SJCRH30 (cell line): ENCODE measurements around the gene C12orf54. TPM values are rescaled to one million over a fixed set of nuclear protein-coding genes. Genes with fewer than 3 reads are reported as not detected.
"Not testable (repeated sequence)": the region's sequence is repeated elsewhere in the genome, so short reads cannot be mapped to it uniquely, and the experiment has no call there.

Experiments used
- DNase-seq, 2 experiments: peaks; one replicate each; pipeline ENCODE4 v3.0.0-alpha.2; 2015 to 2020
- H3K27ac ChIP-seq: fragments of 250-450 bp; sonication (Bioruptor Pico); 2 replicates; pipeline ENCODE4 v1.5.1; 2020; ENCODE audit warnings: mild to moderate bottlenecking, moderate library complexity
- H3K27me3 ChIP-seq: fragments of 250-450 bp; sonication (Bioruptor Pico); 2 replicates; pipeline ENCODE4 v1.5.1; 2020; ENCODE audit warnings: mild to moderate bottlenecking, moderate library complexity
- H3K36me3 ChIP-seq: fragments of 250-450 bp; sonication (Bioruptor Pico); 2 replicates; pipeline ENCODE4 v1.5.1; 2020; ENCODE audit warnings: mild to moderate bottlenecking, moderate library complexity
- H3K4me1 ChIP-seq: fragments of 250-450 bp; sonication (Bioruptor Pico); 2 replicates; pipeline ENCODE4 v1.5.1; 2020; ENCODE audit warnings: mild to moderate bottlenecking, moderate library complexity
- H3K4me3 ChIP-seq: fragments of 250-450 bp; sonication (Bioruptor Pico); 2 replicates; pipeline ENCODE4 v1.5.1; 2020; ENCODE audit warnings: mild to moderate bottlenecking, moderate library complexity
- H3K9me3 ChIP-seq: fragments of 250-450 bp; sonication (Bioruptor Pico); replicated peaks from 2 replicates; pipeline ENCODE4 v1.5.1; 2020; ENCODE audit warnings: mild to moderate bottlenecking, moderate library complexity
- total RNA-seq: library from RNA; depleted of rRNA; stranded (reverse); fragments of >200 nt; shearing (Covaris generic); gene quantifications from 2 replicates; pipeline ENCODE4 v1.2.3, GENCODE V29; 2014; rRNA removed

Gene C12orf54
- total RNA-seq: 0.23 and 0.34 TPM in 2 replicates

GRCh38 chr12:48482198-48482597, at the start of gene C12orf54:
TSS of gene C12orf54 (plus strand) at chr12:48482498. CDS start at chr12:48483297, 799 bp downstream.
- DNase-seq: no peak
- H3K27me3 ChIP-seq: no peaks in the 10 kb centered on the region
- no peaks in the 10 kb centered on the region for H3K4me1 ChIP-seq
- H3K36me3 ChIP-seq: no peaks in the 10 kb centered on the region
- H3K27ac ChIP-seq: no peak within 1 kb of the TSS
- no peak within 1 kb of the TSS for H3K4me3 ChIP-seq
- H3K9me3 ChIP-seq: no peaks in the 10 kb centered on the region

GRCh38 chr12:48434016-48434415, 48.3 kb upstream of the C12orf54 start:
- H3K36me3 ChIP-seq, H3K27me3 ChIP-seq, H3K4me3 ChIP-seq, H3K4me1 ChIP-seq, H3K27ac ChIP-seq, H3K9me3 ChIP-seq, DNase-seq: not testable (repeated sequence)

GRCh38 chr12:48441069-48441468, 41.2 kb upstream of the C12orf54 start:
- H3K4me1 ChIP-seq: no peaks in the 10 kb centered on the region

GRCh38 chr12:48442179-48442847, 40.0 kb upstream of the C12orf54 start:
- H3K4me1 ChIP-seq: no peaks in the 10 kb centered on the region
- H3K36me3 ChIP-seq: no peaks in the 10 kb centered on the region
- no peak for DNase-seq
- H3K9me3 ChIP-seq: peaks cover 9% of the 10 kb centered on the region; the same call in 1 of the 2 replicates
- no peak overlapping the region for H3K4me3 ChIP-seq
- H3K27ac ChIP-seq: no peak overlapping the region
- peaks cover 6% of the 10 kb centered on the region; the same call in 1 of the 2 replicates for H3K27me3 ChIP-seq

More at GRCh38 chr12:48441069-48441468, 41.2 kb upstream of the C12orf54 start:
- peaks cover 6% of the 10 kb centered on the region; the same call in 1 of the 2 replicates for H3K27me3 ChIP-seq
- no peak overlapping the region for H3K27ac ChIP-seq
- no peaks in the 10 kb centered on the region for H3K36me3 ChIP-seq
- H3K9me3 ChIP-seq: peaks cover 11% of the 10 kb centered on the region; the same call in 1 of the 2 replicates
- H3K4me3 ChIP-seq: no peak overlapping the region
- no peak for DNase-seq

GRCh38 chr12:48445538-48445937, 36.8 kb upstream of the C12orf54 start:
- Histone ChIP-seq H3K27ac (no peak overlapping the region), H3K9me3 (no peaks in the 10 kb centered on the region), H3K36me3 (no peaks in the 10 kb centered on the region), H3K27me3 (peaks cover 6% of the 10 kb centered on the region; the same call in 1 of the 2 replicates), H3K4me1 (no peaks in the 10 kb centered on the region), H3K4me3 (no peak overlapping the region)
- DNase-seq: no peak

GRCh38 chr12:48446161-48446776, 36.0 kb upstream of the C12orf54 start:
- Histone ChIP-seq H3K4me1 (no peaks in the 10 kb centered on the region), H3K27me3 (peaks cover 6% of the 10 kb centered on the region; the same call in 1 of the 2 replicates), H3K4me3 (no peak overlapping the region), H3K27ac (no peak overlapping the region), H3K36me3 (no peaks in the 10 kb centered on the region), H3K9me3 (no peaks in the 10 kb centered on the region)
- no peak for DNase-seq

- Histone ChIP-seq H3K9me3 (no peaks in the 10 kb centered on the region), H3K4me1 (no peaks in the 10 kb centered on the region), H3K4me3 (no peak overlapping the region), H3K27ac (no peak overlapping the region), H3K27me3 (peaks cover 6% of the 10 kb centered on the region; the same call in 1 of the 2 replicates), H3K36me3 (no peaks in the 10 kb centered on the region)
- DNase-seq: no peak
Observed at GRCh38 chr12:48447755-48448154, 34.5 kb upstream of the C12orf54 start.

GRCh38 chr12:48451372-48451771, 30.9 kb upstream of the C12orf54 start:
- Histone ChIP-seq H3K27ac (no peak overlapping the region), H3K4me3 (no peak overlapping the region), H3K4me1 (no peaks in the 10 kb centered on the region), H3K9me3 (0 out of 2 replicates have a peak, but pooled peaks cover 2% of the 10 kb centered on the region), H3K27me3 (no peaks in the 10 kb centered on the region), H3K36me3 (no peaks in the 10 kb centered on the region)
- no peak for DNase-seq

- H3K4me3 ChIP-seq, H3K27me3 ChIP-seq, H3K27ac ChIP-seq, H3K9me3 ChIP-seq, H3K36me3 ChIP-seq, DNase-seq, H3K4me1 ChIP-seq: not testable (repeated sequence)
Observed at GRCh38 chr12:48452961-48453360, 29.3 kb upstream of the C12orf54 start.

GRCh38 chr12:48454667-48455066, 27.6 kb upstream of the C12orf54 start:
- Histone ChIP-seq H3K27ac (no peak overlapping the region), H3K36me3 (no peaks in the 10 kb centered on the region), H3K4me1 (no peaks in the 10 kb centered on the region), H3K4me3 (no peak overlapping the region), H3K9me3 (0 out of 2 replicates have a peak, but pooled peaks cover 2% of the 10 kb centered on the region), H3K27me3 (no peaks in the 10 kb centered on the region)
- DNase-seq: peak in 1 of 2 experiments; percentile 30

- Histone ChIP-seq H3K4me1 (no peaks in the 10 kb centered on the region), H3K9me3 (0 out of 2 replicates have a peak, but pooled peaks cover 2% of the 10 kb centered on the region), H3K4me3 (no peak overlapping the region), H3K36me3 (no peaks in the 10 kb centered on the region), H3K27ac (no peak overlapping the region), H3K27me3 (no peaks in the 10 kb centered on the region)
- DNase-seq: no peak
Observed at GRCh38 chr12:48455116-48455515, 27.2 kb upstream of the C12orf54 start.

- H3K27me3 ChIP-seq: no peaks in the 10 kb centered on the region; the same call in 1 of the 2 replicates
Observed at GRCh38 chr12:48459259-48459658, 23.0 kb upstream of the C12orf54 start.

GRCh38 chr12:48469027-48469426, 13.3 kb upstream of the C12orf54 start:
- H3K4me3 ChIP-seq, H3K27me3 ChIP-seq, DNase-seq, H3K27ac ChIP-seq, H3K36me3 ChIP-seq, H3K4me1 ChIP-seq, H3K9me3 ChIP-seq: not testable (repeated sequence)

More at GRCh38 chr12:48459259-48459658, 23.0 kb upstream of the C12orf54 start:
- Histone ChIP-seq H3K36me3 (no peaks in the 10 kb centered on the region), H3K4me3 (no peak overlapping the region), H3K4me1 (no peaks in the 10 kb centered on the region), H3K27ac (no peak overlapping the region), H3K9me3 (no peaks in the 10 kb centered on the region)
- DNase-seq: no peak

- H3K4me1 ChIP-seq: no peaks in the 10 kb centered on the region
- H3K27ac ChIP-seq: no peak within 1 kb of the TSS
- H3K27me3 ChIP-seq: no peaks in the 10 kb centered on the region
- H3K36me3 ChIP-seq: no peaks in the 10 kb centered on the region
- H3K4me3 ChIP-seq: no peak within 1 kb of the TSS
- no peak for DNase-seq
- 0 out of 2 replicates have a peak, but pooled peaks cover 6% of the 10 kb centered on the region for H3K9me3 ChIP-seq
Observed at GRCh38 chr12:48472259-48472658, 10.0 kb upstream of the C12orf54 start, which contains the start of gene ANP32D. TSS of gene ANP32D (plus strand) at chr12:48472559. CDS start at chr12:48472665, 106 bp downstream.

- no peaks in the 10 kb centered on the region for H3K27me3 ChIP-seq
Observed at GRCh38 chr12:48473061-48473460, 9.2 kb upstream of the C12orf54 start.

More at GRCh38 chr12:48473061-48473460, 9.2 kb upstream of the C12orf54 start:
- no peaks in the 10 kb centered on the region for H3K4me1 ChIP-seq
- H3K27ac ChIP-seq: no peak overlapping the region
- 0 out of 2 replicates have a peak, but pooled peaks cover 6% of the 10 kb centered on the region for H3K9me3 ChIP-seq
- H3K4me3 ChIP-seq: no peak overlapping the region
- no peaks in the 10 kb centered on the region for H3K36me3 ChIP-seq
- no peak for DNase-seq
